ENCODE measurements around the gene FAM131C.

DNA sequence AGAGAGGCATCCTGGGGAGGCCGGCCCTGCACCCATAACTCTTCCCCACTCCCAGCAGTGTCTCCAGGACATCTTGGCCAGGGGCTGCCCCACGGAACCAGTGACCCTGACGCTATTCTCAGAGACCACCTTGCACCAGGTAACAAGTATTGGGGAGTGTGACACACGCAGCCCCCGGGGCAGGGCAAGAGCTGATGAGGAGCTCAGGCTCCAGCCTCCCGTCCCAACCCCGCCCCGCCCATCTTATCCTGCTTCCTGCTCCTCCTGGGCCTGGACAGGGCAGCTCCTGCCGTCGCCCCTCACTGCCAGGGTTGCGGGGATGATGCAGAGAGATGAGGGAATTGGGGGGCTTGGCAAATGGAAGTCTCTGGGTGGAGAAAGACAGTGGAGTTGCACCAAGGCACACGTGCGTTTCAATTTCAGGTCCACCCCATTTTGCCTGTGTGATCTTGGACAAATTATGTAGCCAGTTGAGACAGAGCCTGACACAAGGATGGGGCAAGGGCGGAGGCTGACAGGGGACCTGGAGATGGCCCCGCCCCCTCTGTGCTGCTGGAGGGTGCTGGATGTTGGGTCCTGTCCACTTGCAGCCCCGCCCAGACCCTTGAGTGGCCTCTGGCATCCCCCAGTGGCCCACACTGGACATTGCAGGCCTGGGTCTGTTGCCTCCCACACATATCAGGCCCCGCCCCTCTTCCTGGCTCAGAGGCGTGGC is 40.9 kb downstream of the FAM131C start:
- peak; percentile 93 to 99 (median 98) for TF ChIP-seq CTCF (IDR thresholded peaks at IDR 0.05)
- TF ChIP-seq POLR2A (IDR thresholded peaks at IDR 0.05): peak in 1 of 2 donors; percentile 8
